HepG2 (cell line): Measurements from ENCODE around the gene KIF19. TPM values are rescaled to one million over a fixed set of nuclear protein-coding genes. Genes with fewer than 3 reads are reported as not detected.

Experiments used
- ARID3A ChIP-seq: IDR thresholded peaks from 2 replicates; pipeline ENCODE4 v1.6.1; 2012; ENCODE audit warnings: low read depth, low read length, improper control_type of control experiment
- BRD4 ChIP-seq: sonication (generic); formaldehyde crosslinking; IDR thresholded peaks from 2 replicates; pipeline ENCODE4 v1.4.0; 2020; ENCODE audit warnings: missing genetic modification reagents
- CBFB ChIP-seq: sonication (generic); formaldehyde crosslinking; IDR thresholded peaks from 2 replicates; pipeline ENCODE4 v1.4.0; 2020; ENCODE audit warnings: missing genetic modification reagents
- EED ChIP-seq: sonication (generic); formaldehyde crosslinking; IDR thresholded peaks from 2 replicates; pipeline ENCODE4 v1.5.0; 2020; ENCODE audit warnings: mild to moderate bottlenecking, missing genetic modification reagents
- HMGA1 ChIP-seq: sonication (generic); formaldehyde crosslinking; conservative IDR thresholded peaks from 2 replicates; pipeline ENCODE4 v1.4.0; 2020; ENCODE audit warnings: missing genetic modification reagents
- KMT2B ChIP-seq: IDR thresholded peaks from 2 replicates; pipeline ENCODE4 v1.6.1; 2016; ENCODE audit warnings: missing genetic modification reagents, missing compliant biosample characterization
- MAFG ChIP-seq: sonication (generic); formaldehyde crosslinking; IDR thresholded peaks from 2 replicates; pipeline ENCODE4 v1.5.1; 2020; ENCODE audit warnings: mild to moderate bottlenecking, missing genetic modification reagents
- MEIS2 ChIP-seq: sonication (generic); formaldehyde crosslinking; IDR thresholded peaks from 2 replicates; pipeline ENCODE4 v1.9.0; 2021; ENCODE audit warnings: mild to moderate bottlenecking, missing genetic modification reagents
- MNT ChIP-seq: fragments of 450-650 bp; IDR thresholded peaks from 2 replicates; pipeline ENCODE4 v1.6.1; 2016
- MTERF4 ChIP-seq: sonication (generic); formaldehyde crosslinking; IDR thresholded peaks from 2 replicates; pipeline ENCODE4 v1.8.0; 2023; ENCODE audit warnings: mild to moderate bottlenecking, missing genetic modification reagents
- NAIF1 ChIP-seq: sonication (generic); formaldehyde crosslinking; IDR thresholded peaks from 2 replicates; pipeline ENCODE4 v1.5.0; 2020; ENCODE audit warnings: mild to moderate bottlenecking, missing genetic modification reagents, borderline replicate concordance
- RBM39 ChIP-seq: fragments of 200-400 bp; formaldehyde crosslinking; IDR thresholded peaks from one replicate; pipeline ENCODE4 v1.6.1; 2018; ENCODE audit warnings: antibody characterized with exemption, mild to moderate bottlenecking, low read depth, low read length; ENCODE audit not compliant: poor library complexity, severe bottlenecking
- SIX1 ChIP-seq: sonication (generic); formaldehyde crosslinking; IDR thresholded peaks from 2 replicates; pipeline ENCODE4 v1.4.0; 2020; ENCODE audit warnings: missing genetic modification reagents, borderline replicate concordance
- TMF1 ChIP-seq: sonication (generic); formaldehyde crosslinking; IDR thresholded peaks from 2 replicates; pipeline ENCODE4 v1.8.1; 2022; ENCODE audit warnings: low read depth, missing genetic modification reagents
- USF2 ChIP-seq, 2 experiments: sonication (generic) in 1 of 2; formaldehyde crosslinking in 1 of 2; IDR thresholded peaks; 2 replicates each; pipeline versions ENCODE4 v1.5.1 to v1.6.1; 2011 to 2020; ENCODE audit warnings: borderline replicate concordance in 1 of 2, low read depth in 1 of 2, low read length in 1 of 2, mild to moderate bottlenecking in 1 of 2, missing genetic modification reagents in 1 of 2, moderate library complexity in 1 of 2
- ZBTB10 ChIP-seq: sonication (generic); formaldehyde crosslinking; IDR thresholded peaks from 2 replicates; pipeline ENCODE4 v1.4.0; 2020; ENCODE audit warnings: missing genetic modification reagents, borderline replicate concordance
- ZMYM2 ChIP-seq: sonication (generic); formaldehyde crosslinking; IDR thresholded peaks from 2 replicates; pipeline ENCODE4 v1.8.0; 2022; ENCODE audit warnings: mild to moderate bottlenecking, missing genetic modification reagents
- ZNF552 ChIP-seq: sonication (generic); formaldehyde crosslinking; IDR thresholded peaks from 2 replicates; pipeline ENCODE4 v1.9.0; 2022; ENCODE audit warnings: missing genetic modification reagents, mild to moderate bottlenecking, borderline replicate concordance
- ZNF556 ChIP-seq: sonication (generic); formaldehyde crosslinking; IDR thresholded peaks from 2 replicates; pipeline ENCODE4 v1.4.0; 2020; ENCODE audit warnings: mild to moderate bottlenecking, missing genetic modification reagents, borderline replicate concordance
- ZNF570 ChIP-seq: sonication (generic); formaldehyde crosslinking; IDR thresholded peaks from 2 replicates; pipeline ENCODE4 v1.4.0; 2020; ENCODE audit warnings: mild to moderate bottlenecking, missing genetic modification reagents, borderline replicate concordance
- ZNF577 ChIP-seq: sonication (generic); formaldehyde crosslinking; IDR thresholded peaks from 2 replicates; pipeline ENCODE4 v1.4.0; 2020; ENCODE audit warnings: mild to moderate bottlenecking, low read depth, missing genetic modification reagents, borderline replicate concordance
- polyA plus RNA-seq, 8 experiments: library from polyadenylated mRNA; depleted of rRNA in 3 of 8; stranded (reverse) in 7 of 8; unstranded in 1 of 8; fragments of >200 nt; fragmentation: Illumina TruSeq in 4 of 8; extraction: Trizol in 4 of 8; gene quantifications; 2 replicates each; pipeline versions ENCODE4 v1.2.1 to v1.2.3, GENCODE V29; 2011 to 2016; ENCODE audit warnings: low read depth in 4 of 8, missing spikeins in 1 of 8, mixed read lengths in 1 of 8; ENCODE audit not compliant: insufficient read depth in 1 of 8
- total RNA-seq, 5 experiments: library from RNA; depleted of rRNA; stranded (reverse); fragments of >200 nt; fragmentation: Illumina TruSeq; extraction: Trizol; gene quantifications; 2 replicates each; pipeline ENCODE4 v1.2.3, GENCODE V29; 2016; ENCODE audit warnings: low read depth in 1 of 5

KIF19 gene
- total and polyA plus RNA-seq, 2 of the 13 experiments (the other 11 are each of a cell fraction or from before 2014, with no cell fraction given) = not detected

- no peak for TF ChIP-seq USF2 (IDR thresholded peaks at IDR 0.05; ENCODE audit: low read depth, low read length)
- no peak for TF ChIP-seq USF2 (CRISPR knock-in tag; IDR thresholded peaks at IDR 0.05; ENCODE audit: borderline replicate concordance)
- no peak for TF ChIP-seq MNT
- TF ChIP-seq ARID3A = no peak
- no peak for TF ChIP-seq SIX1 (CRISPR knock-in tag)
- TF ChIP-seq ZNF570 = no peak
- TF ChIP-seq ZBTB10 (CRISPR knock-in tag) = no peak
- 0 out of 2 replicates have a peak, but pooled peaks have one; percentile 59 for TF ChIP-seq ZNF552
- no peak for TF ChIP-seq KMT2B (CRISPR knock-in tag)
- TF ChIP-seq MTERF4 (CRISPR knock-in tag) = no peak
- no peak for TF ChIP-seq CBFB
- TF ChIP-seq ZNF577 (CRISPR knock-in tag) = no peak
- TF ChIP-seq ZNF556 (CRISPR knock-in tag) = 0 out of 2 replicates have a peak, but pooled peaks have one; percentile 52
- TF ChIP-seq BRD4 (CRISPR knock-in tag) = no peak
- TF ChIP-seq ZMYM2 (CRISPR knock-in tag) = no peak
- no peak for TF ChIP-seq EED (CRISPR knock-in tag)
- no peak for TF ChIP-seq NAIF1 (CRISPR knock-in tag)
- peak; percentile 59 for TF ChIP-seq RBM39
- TF ChIP-seq MEIS2 (CRISPR knock-in tag) = no peak; the same call in 1 of the 2 replicates
- TF ChIP-seq HMGA1 = no peak
- no peak for TF ChIP-seq MAFG (CRISPR knock-in tag)
- no peak for TF ChIP-seq TMF1 (CRISPR knock-in tag)
These were observed 28.1 kb downstream of the KIF19 start (continued) for GRCh38 chr17:74354123-74354522.
